GM12878 (cell line): ENCODE data around the gene HK2. TPM values are rescaled to one million over a fixed set of nuclear protein-coding genes. Genes with fewer than 3 reads are reported as not detected.

Source experiments
- ATAC-seq: fragments of 200-7000 bp; cut with Tn5 transposase; 3 replicates; pipeline ENCODE4 v1.9.1; 2020; ENCODE audit warnings: mild to moderate bottlenecking, moderate library complexity
- BruUV-seq: library from RNA; stranded (reverse); fragments of 400-500 nt; replicated peaks from 2 replicates; lab custom pipeline; 2021; lab: Mats Ljungman, UMichigan
- CTCF ChIA-PET: fragments of 300-600 bp; sonication (Branson Sonifier 250); formaldehyde crosslinking; extraction: SDS; loops from one replicate; lab custom pipeline; 2021; ENCODE audit warnings: inconsistent platforms; lab: Yijun Ruan, JAX
- POLR2A ChIA-PET: fragments of 350-600 bp; formaldehyde crosslinking; extraction: SDS; loops from one replicate; lab custom pipeline; 2021; ENCODE audit warnings: inconsistent platforms; lab: Charles Lee
- RAD21 ChIA-PET: fragments of 300-600 bp; sonication (Branson Sonifier 250); formaldehyde crosslinking; loops from one replicate; lab custom pipeline; 2023; ENCODE audit warnings: antibody characterized with exemption; ENCODE audit not compliant: unreplicated experiment; lab: Charles Lee
- SMC1A ChIA-PET: fragments of 300-600 bp; sonication (Branson Sonifier 250); formaldehyde crosslinking; loops from one replicate; lab custom pipeline; 2023; ENCODE audit not compliant: unreplicated experiment, uncharacterized antibody; lab: Charles Lee
- DNase-seq: peaks from one replicate; pipeline ENCODE4 v3.0.0-alpha.2; 2011; ENCODE audit warnings: low read depth, low spot score
- FAIRE-seq: peaks from 3 replicates; lab custom pipeline; 2011; peaks lifted over from hg19 to GRCh38; lab: Jason Lieb, UNC
- H2AFZ ChIP-seq: 2 replicates; pipeline ENCODE4 v1.6.0; 2011; ENCODE audit warnings: low read depth, low read length, control low read depth; ENCODE audit not compliant: control insufficient read depth
- H3K27ac ChIP-seq: 2 replicates; pipeline ENCODE4 v1.5.1; 2011; ENCODE audit warnings: control low read depth; ENCODE audit not compliant: control insufficient read depth, insufficient read depth
- H3K27me3 ChIP-seq, 2 experiments: replicated peaks in 1 of 2; 2 replicates each; pipeline versions ENCODE4 v1.6.0 to v1.6.1; 2011; ENCODE audit warnings: low read length in 1 of 2; ENCODE audit not compliant: control insufficient read depth in 2 of 2, insufficient read depth in 2 of 2
- H3K36me3 ChIP-seq, 2 experiments: 2 replicates each; pipeline ENCODE4 v1.5.1; 2011; ENCODE audit warnings: low read length in 1 of 2; ENCODE audit not compliant: control insufficient read depth in 2 of 2, insufficient read depth in 2 of 2
- H3K4me1 ChIP-seq: 2 replicates; pipeline ENCODE4 v1.6.1; 2011; ENCODE audit warnings: mild to moderate bottlenecking, low read length, moderate library complexity, mixed read lengths; ENCODE audit not compliant: control insufficient read depth, insufficient read depth
- H3K4me2 ChIP-seq: 2 replicates; pipeline ENCODE4 v1.6.0; 2011; ENCODE audit warnings: control low read depth; ENCODE audit not compliant: control insufficient read depth, insufficient read depth
- H3K4me3 ChIP-seq: fragments of 200-600 bp; sonication (generic); 2 replicates; pipeline ENCODE4 v1.5.1; 2016
- H3K79me2 ChIP-seq: 2 replicates; pipeline ENCODE4 v1.6.0; 2011; ENCODE audit warnings: low read length; ENCODE audit not compliant: control insufficient read depth, insufficient read depth
- H3K9ac ChIP-seq: 2 replicates; pipeline ENCODE4 v1.8.0; 2011; ENCODE audit warnings: low read length, control low read depth, mixed read lengths; ENCODE audit not compliant: control insufficient read depth, insufficient read depth
- H3K9me3 ChIP-seq: replicated peaks from 3 replicates; pipeline ENCODE4 v1.5.1; 2011; ENCODE audit warnings: mild to moderate bottlenecking, low read length; ENCODE audit not compliant: control insufficient read depth, insufficient read depth
- H4K20me1 ChIP-seq: 2 replicates; pipeline ENCODE4 v1.6.0; 2011; ENCODE audit not compliant: control insufficient read depth, insufficient read depth
- BACH1 ChIP-seq: fragments of 450-650 bp; IDR thresholded peaks from 2 replicates; pipeline ENCODE4 v1.6.1; 2017; ENCODE audit warnings: mild to moderate bottlenecking, borderline replicate concordance
- FOXK2 ChIP-seq: fragments of 450-650 bp; IDR thresholded peaks from 2 replicates; pipeline ENCODE4 v1.6.1; 2017; ENCODE audit warnings: mild to moderate bottlenecking, moderate library complexity
- FOXM1 ChIP-seq: IDR thresholded peaks from 2 replicates; pipeline ENCODE4 v1.6.1; 2012; ENCODE audit warnings: low read depth, mild to moderate bottlenecking, inconsistent platforms, low read length, moderate library complexity
- IKZF2 ChIP-seq, 2 experiments: fragments of 450-650 bp; IDR thresholded peaks; 2 replicates each; pipeline ENCODE4 v1.6.1; 2017; ENCODE audit warnings: mild to moderate bottlenecking in 2 of 2, moderate library complexity in 2 of 2
- JUNB ChIP-seq: IDR thresholded peaks from 2 replicates; pipeline ENCODE4 v1.6.1; 2016; ENCODE audit warnings: antibody characterized with exemption, mild to moderate bottlenecking
- MEF2A ChIP-seq: IDR thresholded peaks from 2 replicates; pipeline ENCODE4 v1.6.1; 2011; ENCODE audit warnings: low read depth, mild to moderate bottlenecking, low read length, moderate library complexity; ENCODE audit not compliant: insufficient read depth
- MXI1 ChIP-seq: fragments of 150-350 bp; IDR thresholded peaks from 2 replicates; pipeline ENCODE4 v1.6.1; 2011; ENCODE audit warnings: low read depth, mild to moderate bottlenecking, inconsistent platforms, low read length, improper control_type of control experiment
- NBN ChIP-seq: fragments of 450-650 bp; IDR thresholded peaks from 2 replicates; pipeline ENCODE4 v1.6.1; 2016
- RAD21 ChIP-seq: IDR thresholded peaks from 2 replicates; pipeline ENCODE4 v1.6.1; 2011; ENCODE audit warnings: mild to moderate bottlenecking, low read depth, low read length, moderate library complexity; ENCODE audit not compliant: insufficient read depth
- RB1 ChIP-seq: fragments of 450-650 bp; formaldehyde crosslinking; IDR thresholded peaks from 2 replicates; pipeline ENCODE4 v1.6.1; 2017; ENCODE audit warnings: mild to moderate bottlenecking, borderline replicate concordance
- RELA ChIP-seq: fragments of 450-650 bp; IDR thresholded peaks from 2 replicates; pipeline ENCODE4 v1.8.0; 2014; ENCODE audit warnings: borderline replicate concordance; ENCODE audit not compliant: partially characterized antibody
- SIX5 ChIP-seq: IDR thresholded peaks from 2 replicates; pipeline ENCODE4 v1.6.1; 2011; ENCODE audit warnings: mild to moderate bottlenecking, low read depth, low read length, moderate library complexity; ENCODE audit not compliant: severe bottlenecking
- SMC3 ChIP-seq: IDR thresholded peaks from 2 replicates; pipeline ENCODE4 v1.6.1; 2011; ENCODE audit warnings: low read length, improper control_type of control experiment, borderline replicate concordance
- SP1 ChIP-seq: IDR thresholded peaks from one replicate; pipeline ENCODE4 v1.6.1; 2011; ENCODE audit warnings: low read depth, low read length
- SPI1 ChIP-seq: IDR thresholded peaks from 2 replicates; pipeline ENCODE4 v1.6.1; 2011; ENCODE audit warnings: low read depth, mild to moderate bottlenecking, low read length, moderate library complexity, borderline replicate concordance; ENCODE audit not compliant: insufficient read depth
- ZNF207 ChIP-seq: fragments of 450-650 bp; IDR thresholded peaks from 2 replicates; pipeline ENCODE4 v1.6.1; 2014; ENCODE audit warnings: antibody characterized with exemption, mild to moderate bottlenecking, borderline replicate concordance
- ZSCAN29 ChIP-seq: fragments of 450-650 bp; IDR thresholded peaks from 2 replicates; pipeline ENCODE4 v1.6.1; 2017; ENCODE audit warnings: mild to moderate bottlenecking, moderate library complexity
- WGBS: methylation state at CpG from one replicate; pipeline ENCODE4 v1.1.6; 2016; ENCODE audit warnings: low lambda C conversion rate; ENCODE audit not compliant: insufficient replicate concordance, insufficient coverage; ENCODE audit errors: missing lambda C conversion rate; 5-methylcytosine and 5-hydroxymethylcytosine counted together
- in situ Hi-C: fragments of 300-500 bp; cut with MboI; formaldehyde crosslinking; loops from 9 replicates; pipeline ENCODE4 v1.14.3; 2018; ENCODE audit warnings: mixed read lengths
- intact Hi-C: fragments of 100-400 bp; cut with micrococcal nuclease; formaldehyde crosslinking; loops from one replicate; pipeline ENCODE4 v1.14.2; 2022; ENCODE audit not compliant: unreplicated experiment
- polyA plus RNA-seq, 11 experiments: library from polyadenylated mRNA; depleted of rRNA in 4 of 11; unstranded in 6 of 11; stranded (reverse) in 5 of 11; fragments of >200 nt; fragmentation: Nextera tagmentation in 4 of 11; fragmentation: Illumina TruSeq in 1 of 11; extraction: Ambion mirVana in 4 of 11; extraction: Trizol in 1 of 11; gene quantifications; 1 replicate in 1 of 11; 2 replicates in 10 of 11; pipeline versions ENCODE4 v1.2.1 to v1.2.3, GENCODE V29; 2011 to 2016; ENCODE audit warnings: inconsistent platforms in 2 of 11, missing spikeins in 2 of 11, low read depth in 1 of 11
- total RNA-seq, 4 experiments: library from RNA; depleted of rRNA in 3 of 4; stranded (reverse); fragments of >200 nt in 3 of 4; fragmentation: Illumina TruSeq in 1 of 4; extraction: Trizol in 1 of 4; gene quantifications; 2 replicates each; pipeline versions ENCODE4 v1.2.1 to v1.2.3, GENCODE V29; 2013 to 2021
- TF ChIP-seq, protein P1 (sequence below): fragments of 450-650 bp; IDR thresholded peaks from 2 replicates; pipeline ENCODE4 v1.6.1; 2018; ENCODE audit warnings: mild to moderate bottlenecking, low read depth, moderate library complexity; ENCODE audit not compliant: partially characterized antibody
- TF ChIP-seq, protein P2 (sequence below): fragments of 450-650 bp; IDR thresholded peaks from 2 replicates; pipeline ENCODE4 v1.6.1; 2017; ENCODE audit warnings: antibody characterized with exemption, mild to moderate bottlenecking, moderate library complexity
- TF ChIP-seq, protein P3 (sequence below): fragments of 450-650 bp; IDR thresholded peaks from 2 replicates; pipeline ENCODE4 v1.6.1; 2016; ENCODE audit warnings: mild to moderate bottlenecking

Gene HK2
- total and polyA plus RNA-seq, 10 of the 15 experiments (the other 5 are each of a cell fraction or from before 2014, with no cell fraction given) = 5.0 to 73.1 (median 20.2) TPM

DNA sequence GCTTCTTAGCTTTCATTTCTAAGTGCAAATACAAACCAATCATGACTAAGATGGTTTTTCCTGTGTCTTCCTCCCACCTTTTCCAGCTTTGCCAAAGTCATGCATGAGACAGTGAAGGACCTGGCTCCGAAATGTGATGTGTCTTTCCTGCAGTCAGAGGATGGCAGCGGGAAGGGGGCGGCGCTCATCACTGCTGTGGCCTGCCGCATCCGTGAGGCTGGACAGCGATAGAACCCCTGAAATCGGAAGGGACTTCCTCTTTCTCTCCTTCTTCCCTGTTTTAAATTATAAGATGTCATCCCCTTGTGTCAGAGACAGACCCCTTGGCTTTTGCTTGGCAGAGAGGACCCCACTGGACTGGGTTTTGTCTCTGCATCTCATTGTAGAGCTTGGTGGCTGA lies 56.8 kb downstream of the HK2 start:
- H3K9me3 ChIP-seq = no peaks in the 10 kb centered on the region; the same call in 2 of the 3 replicates
- in situ Hi-C loops (no loop called here), intact Hi-C loops (no loop called here)
- no peaks in the 10 kb centered on the region for H4K20me1 ChIP-seq
- H3K9ac ChIP-seq = no peak overlapping the region
- ChIA-PET RAD21 (no interaction called here), CTCF (no interaction called here), SMC1A (no interaction called here), POLR2A (no interaction called here)
- no peak for FAIRE-seq
- no TSS peak for BruUV-seq
- TF ChIP-seq FOXK2 = no peak
- TF ChIP-seq, protein P1, sequence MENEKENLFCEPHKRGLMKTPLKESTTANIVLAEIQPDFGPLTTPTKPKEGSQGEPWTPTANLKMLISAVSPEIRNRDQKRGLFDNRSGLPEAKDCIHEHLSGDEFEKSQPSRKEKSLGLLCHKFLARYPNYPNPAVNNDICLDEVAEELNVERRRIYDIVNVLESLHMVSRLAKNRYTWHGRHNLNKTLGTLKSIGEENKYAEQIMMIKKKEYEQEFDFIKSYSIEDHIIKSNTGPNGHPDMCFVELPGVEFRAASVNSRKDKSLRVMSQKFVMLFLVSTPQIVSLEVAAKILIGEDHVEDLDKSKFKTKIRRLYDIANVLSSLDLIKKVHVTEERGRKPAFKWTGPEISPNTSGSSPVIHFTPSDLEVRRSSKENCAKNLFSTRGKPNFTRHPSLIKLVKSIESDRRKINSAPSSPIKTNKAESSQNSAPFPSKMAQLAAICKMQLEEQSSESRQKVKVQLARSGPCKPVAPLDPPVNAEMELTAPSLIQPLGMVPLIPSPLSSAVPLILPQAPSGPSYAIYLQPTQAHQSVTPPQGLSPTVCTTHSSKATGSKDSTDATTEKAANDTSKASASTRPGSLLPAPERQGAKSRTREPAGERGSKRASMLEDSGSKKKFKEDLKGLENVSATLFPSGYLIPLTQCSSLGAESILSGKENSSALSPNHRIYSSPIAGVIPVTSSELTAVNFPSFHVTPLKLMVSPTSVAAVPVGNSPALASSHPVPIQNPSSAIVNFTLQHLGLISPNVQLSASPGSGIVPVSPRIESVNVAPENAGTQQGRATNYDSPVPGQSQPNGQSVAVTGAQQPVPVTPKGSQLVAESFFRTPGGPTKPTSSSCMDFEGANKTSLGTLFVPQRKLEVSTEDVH = no peak
- TF ChIP-seq, protein P2, sequence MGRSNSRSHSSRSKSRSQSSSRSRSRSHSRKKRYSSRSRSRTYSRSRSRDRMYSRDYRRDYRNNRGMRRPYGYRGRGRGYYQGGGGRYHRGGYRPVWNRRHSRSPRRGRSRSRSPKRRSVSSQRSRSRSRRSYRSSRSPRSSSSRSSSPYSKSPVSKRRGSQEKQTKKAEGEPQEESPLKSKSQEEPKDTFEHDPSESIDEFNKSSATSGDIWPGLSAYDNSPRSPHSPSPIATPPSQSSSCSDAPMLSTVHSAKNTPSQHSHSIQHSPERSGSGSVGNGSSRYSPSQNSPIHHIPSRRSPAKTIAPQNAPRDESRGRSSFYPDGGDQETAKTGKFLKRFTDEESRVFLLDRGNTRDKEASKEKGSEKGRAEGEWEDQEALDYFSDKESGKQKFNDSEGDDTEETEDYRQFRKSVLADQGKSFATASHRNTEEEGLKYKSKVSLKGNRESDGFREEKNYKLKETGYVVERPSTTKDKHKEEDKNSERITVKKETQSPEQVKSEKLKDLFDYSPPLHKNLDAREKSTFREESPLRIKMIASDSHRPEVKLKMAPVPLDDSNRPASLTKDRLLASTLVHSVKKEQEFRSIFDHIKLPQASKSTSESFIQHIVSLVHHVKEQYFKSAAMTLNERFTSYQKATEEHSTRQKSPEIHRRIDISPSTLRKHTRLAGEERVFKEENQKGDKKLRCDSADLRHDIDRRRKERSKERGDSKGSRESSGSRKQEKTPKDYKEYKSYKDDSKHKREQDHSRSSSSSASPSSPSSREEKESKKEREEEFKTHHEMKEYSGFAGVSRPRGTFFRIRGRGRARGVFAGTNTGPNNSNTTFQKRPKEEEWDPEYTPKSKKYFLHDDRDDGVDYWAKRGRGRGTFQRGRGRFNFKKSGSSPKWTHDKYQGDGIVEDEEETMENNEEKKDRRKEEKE = no peak
- TF ChIP-seq MXI1 = no peak
- no peak for TF ChIP-seq MEF2A
- TF ChIP-seq SPI1 = no peak
- no peak for TF ChIP-seq NBN
- no peak for TF ChIP-seq ZNF207
- no peak for TF ChIP-seq RB1
- TF ChIP-seq RAD21 = no peak
- TF ChIP-seq JUNB = no peak
- no peak for TF ChIP-seq SIX5
- no peak for TF ChIP-seq IKZF2 (IDR thresholded peaks at IDR 0.05)
- no peak for TF ChIP-seq SMC3
- TF ChIP-seq, protein P3, sequence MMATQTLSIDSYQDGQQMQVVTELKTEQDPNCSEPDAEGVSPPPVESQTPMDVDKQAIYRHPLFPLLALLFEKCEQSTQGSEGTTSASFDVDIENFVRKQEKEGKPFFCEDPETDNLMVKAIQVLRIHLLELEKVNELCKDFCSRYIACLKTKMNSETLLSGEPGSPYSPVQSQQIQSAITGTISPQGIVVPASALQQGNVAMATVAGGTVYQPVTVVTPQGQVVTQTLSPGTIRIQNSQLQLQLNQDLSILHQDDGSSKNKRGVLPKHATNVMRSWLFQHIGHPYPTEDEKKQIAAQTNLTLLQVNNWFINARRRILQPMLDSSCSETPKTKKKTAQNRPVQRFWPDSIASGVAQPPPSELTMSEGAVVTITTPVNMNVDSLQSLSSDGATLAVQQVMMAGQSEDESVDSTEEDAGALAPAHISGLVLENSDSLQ = no peak
- TF ChIP-seq RELA = no peak
- no peak for TF ChIP-seq BACH1
- TF ChIP-seq FOXM1 = no peak
- TF ChIP-seq ZSCAN29 = no peak
- no peak for TF ChIP-seq SP1
- no peak for ATAC-seq
- H3K4me1 ChIP-seq = no peaks in the 10 kb centered on the region
- H3K36me3 ChIP-seq = peaks cover 18 to 49% of the 10 kb centered on the region in 2 experiments
- DNase-seq = no peak
- H3K27ac ChIP-seq = no peak overlapping the region
- WGBS = 98% methylated on average over 8 of the region's 8 CpGs
- H3K27me3 ChIP-seq = no peaks in the 10 kb centered on the region
- no peak overlapping the region for H3K4me3 ChIP-seq
- H3K79me2 ChIP-seq = no peaks in the 10 kb centered on the region
- no peak overlapping the region for H3K4me2 ChIP-seq
- H2AFZ ChIP-seq = no peak overlapping the region
